Measurements from ENCODE around the gene WIPI1.

DNA sequence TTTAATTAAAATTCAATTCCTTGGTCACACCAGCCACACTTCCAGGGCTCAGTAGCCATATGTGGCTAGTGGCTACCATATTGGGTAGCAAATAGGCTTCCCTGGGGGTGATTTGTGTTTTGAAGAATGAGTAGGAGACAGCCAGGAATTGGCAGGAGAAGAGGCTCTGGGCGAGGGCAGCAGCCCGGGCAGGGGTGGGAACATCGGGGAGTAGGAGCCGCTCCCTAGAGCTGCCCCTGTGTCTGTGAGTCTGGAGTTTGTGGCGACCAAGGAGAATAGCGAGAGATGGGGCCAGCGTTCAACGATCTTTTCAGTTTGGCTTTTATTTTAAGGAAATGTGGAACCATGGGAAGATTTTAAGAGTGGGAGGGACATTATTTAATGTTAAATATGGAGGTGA is 81.7 kb downstream of the WIPI1 start:
- TF ChIP-seq, protein P1, sequence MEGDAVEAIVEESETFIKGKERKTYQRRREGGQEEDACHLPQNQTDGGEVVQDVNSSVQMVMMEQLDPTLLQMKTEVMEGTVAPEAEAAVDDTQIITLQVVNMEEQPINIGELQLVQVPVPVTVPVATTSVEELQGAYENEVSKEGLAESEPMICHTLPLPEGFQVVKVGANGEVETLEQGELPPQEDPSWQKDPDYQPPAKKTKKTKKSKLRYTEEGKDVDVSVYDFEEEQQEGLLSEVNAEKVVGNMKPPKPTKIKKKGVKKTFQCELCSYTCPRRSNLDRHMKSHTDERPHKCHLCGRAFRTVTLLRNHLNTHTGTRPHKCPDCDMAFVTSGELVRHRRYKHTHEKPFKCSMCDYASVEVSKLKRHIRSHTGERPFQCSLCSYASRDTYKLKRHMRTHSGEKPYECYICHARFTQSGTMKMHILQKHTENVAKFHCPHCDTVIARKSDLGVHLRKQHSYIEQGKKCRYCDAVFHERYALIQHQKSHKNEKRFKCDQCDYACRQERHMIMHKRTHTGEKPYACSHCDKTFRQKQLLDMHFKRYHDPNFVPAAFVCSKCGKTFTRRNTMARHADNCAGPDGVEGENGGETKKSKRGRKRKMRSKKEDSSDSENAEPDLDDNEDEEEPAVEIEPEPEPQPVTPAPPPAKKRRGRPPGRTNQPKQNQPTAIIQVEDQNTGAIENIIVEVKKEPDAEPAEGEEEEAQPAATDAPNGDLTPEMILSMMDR (IDR thresholded peaks at IDR 0.05), result no peak
- no peak for TF ChIP-seq POLR2A (IDR thresholded peaks at IDR 0.05)

Measured in tibial nerve (tissue), 3 donors.